Measurements from ENCODE around the gene TTLL1.
A peak's percentile ranks its signal among the peaks of the same experiment; 100 is the strongest.

The TTLL1 gene

DNA sequence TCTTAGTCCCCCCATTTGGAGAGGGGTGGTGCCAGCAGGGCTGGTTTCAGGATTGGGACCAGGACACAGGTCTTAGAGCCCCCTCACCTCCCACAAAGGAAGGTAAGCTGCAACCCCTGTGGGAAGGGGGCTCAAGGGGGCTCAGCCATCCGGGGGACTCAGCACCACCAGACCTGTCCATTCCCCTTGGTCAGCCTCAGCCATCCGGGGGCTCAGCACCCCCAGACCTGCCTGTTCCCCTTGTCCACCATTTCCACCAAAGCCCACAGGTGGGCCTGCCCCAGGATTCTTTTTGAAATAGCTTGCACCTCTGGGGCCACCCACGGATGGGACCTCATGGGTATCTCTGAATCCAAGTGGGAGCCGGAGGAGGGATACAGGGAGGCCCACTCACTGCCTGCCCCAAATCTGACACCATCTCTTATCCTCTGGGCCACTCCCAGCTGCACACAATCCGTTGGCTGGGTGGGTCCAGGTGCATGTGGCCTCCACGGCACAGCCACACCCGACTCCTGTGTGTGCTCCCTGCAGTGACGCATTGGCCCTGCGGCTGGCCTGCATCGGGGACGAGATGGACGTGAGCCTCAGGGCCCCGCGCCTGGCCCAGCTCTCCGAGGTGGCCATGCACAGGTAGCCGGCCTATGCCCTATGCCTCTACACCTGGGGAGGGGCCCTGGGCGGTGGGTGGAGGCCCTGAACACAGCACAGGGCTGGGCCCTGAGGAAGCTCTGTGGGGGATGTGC lies 38.1 kb upstream of the TTLL1 start:
- Histone ChIP-seq H3K27ac (ENCODE audit: low read length) (no peak overlapping the region), H3K27me3 (ENCODE audit: control insufficient read depth in 1 of 2, insufficient read depth in 2 of 2, low read length in 2 of 2) (no peaks in the 10 kb centered on the region), H3K9ac (ENCODE audit: low read length in 2 of 2) (no peak overlapping the region), H3K4me1 (ENCODE audit: control insufficient read depth, insufficient read depth, low read length) (peaks cover 6% of the 10 kb centered on the region), H3K4me3 (ENCODE audit: low read length in 2 of 2) (no peak overlapping the region), H3K36me3 (ENCODE audit: control insufficient read depth in 2 of 2, insufficient read depth in 2 of 2, low read length in 2 of 2) (peaks cover 1 to 3% of the 10 kb centered on the region in 2 donors), H3K9me3 (ENCODE audit: control insufficient read depth in 2 of 2, low read length in 2 of 2) (no peaks in the 10 kb centered on the region)

GRCh38 chr22:43126501-43127165 lies 37.4 kb upstream of the TTLL1 start:
- no peak overlapping the region for H3K27ac ChIP-seq (ENCODE audit: low read length)
- no peak overlapping the region for H3K9ac ChIP-seq (ENCODE audit: low read length in 2 of 2)
- H3K4me3 ChIP-seq (ENCODE audit: low read length in 2 of 2): no peak overlapping the region
- H3K9me3 ChIP-seq (ENCODE audit: control insufficient read depth in 2 of 2, low read length in 2 of 2): no peaks in the 10 kb centered on the region
- H3K4me1 ChIP-seq (ENCODE audit: control insufficient read depth, insufficient read depth, low read length): peaks cover 3% of the 10 kb centered on the region
- no peaks in the 10 kb centered on the region for H3K27me3 ChIP-seq (ENCODE audit: control insufficient read depth in 1 of 2, insufficient read depth in 2 of 2, low read length in 2 of 2)
- H3K36me3 ChIP-seq (ENCODE audit: control insufficient read depth in 2 of 2, insufficient read depth in 2 of 2, low read length in 2 of 2): no peaks in the 10 kb centered on the region

GRCh38 chr22:43118953-43119458 lies 29.8 kb upstream of the TTLL1 start:
- Histone ChIP-seq H3K4me1 (ENCODE audit: control insufficient read depth, insufficient read depth, low read length) (no peaks in the 10 kb centered on the region), H3K36me3 (ENCODE audit: control insufficient read depth in 2 of 2, insufficient read depth in 2 of 2, low read length in 2 of 2) (no peaks in the 10 kb centered on the region), H3K27ac (ENCODE audit: low read length) (no peak overlapping the region), H3K9me3 (ENCODE audit: control insufficient read depth in 2 of 2, low read length in 2 of 2) (no peaks in the 10 kb centered on the region), H3K27me3 (ENCODE audit: control insufficient read depth in 1 of 2, insufficient read depth in 2 of 2, low read length in 2 of 2) (peaks cover 6 to 8% of the 10 kb centered on the region in 2 donors), H3K9ac (ENCODE audit: low read length in 2 of 2) (no peak overlapping the region), H3K4me3 (ENCODE audit: low read length in 2 of 2) (no peak overlapping the region)

GRCh38 chr22:43118024-43118849 lies 29.0 kb upstream of the TTLL1 start:
- H3K27ac ChIP-seq (ENCODE audit: low read length): no peak overlapping the region
- H3K9ac ChIP-seq (ENCODE audit: low read length in 2 of 2): no peak overlapping the region
- H3K4me3 ChIP-seq (ENCODE audit: low read length in 2 of 2): no peak overlapping the region
- H3K27me3 ChIP-seq (ENCODE audit: control insufficient read depth in 1 of 2, insufficient read depth in 2 of 2, low read length in 2 of 2): peaks cover 7 to 14% of the 10 kb centered on the region in 2 donors
- no peaks in the 10 kb centered on the region for H3K4me1 ChIP-seq (ENCODE audit: control insufficient read depth, insufficient read depth, low read length)
- no peaks in the 10 kb centered on the region for H3K9me3 ChIP-seq (ENCODE audit: control insufficient read depth in 2 of 2, low read length in 2 of 2)
- H3K36me3 ChIP-seq (ENCODE audit: control insufficient read depth in 2 of 2, insufficient read depth in 2 of 2, low read length in 2 of 2): no peaks in the 10 kb centered on the region

GRCh38 chr22:43116932-43117331 lies 27.7 kb upstream of the TTLL1 start:
- Histone ChIP-seq H3K4me1 (ENCODE audit: control insufficient read depth, insufficient read depth, low read length) (no peaks in the 10 kb centered on the region), H3K36me3 (ENCODE audit: control insufficient read depth in 2 of 2, insufficient read depth in 2 of 2, low read length in 2 of 2) (no peaks in the 10 kb centered on the region), H3K9me3 (ENCODE audit: control insufficient read depth in 2 of 2, low read length in 2 of 2) (no peaks in the 10 kb centered on the region), H3K4me3 (ENCODE audit: low read length in 2 of 2) (no peak overlapping the region), H3K27ac (ENCODE audit: low read length) (no peak overlapping the region), H3K9ac (ENCODE audit: low read length in 2 of 2) (no peak overlapping the region), H3K27me3 (ENCODE audit: control insufficient read depth in 1 of 2, insufficient read depth in 2 of 2, low read length in 2 of 2) (peaks cover 15 to 17% of the 10 kb centered on the region in 2 donors)

DNA sequence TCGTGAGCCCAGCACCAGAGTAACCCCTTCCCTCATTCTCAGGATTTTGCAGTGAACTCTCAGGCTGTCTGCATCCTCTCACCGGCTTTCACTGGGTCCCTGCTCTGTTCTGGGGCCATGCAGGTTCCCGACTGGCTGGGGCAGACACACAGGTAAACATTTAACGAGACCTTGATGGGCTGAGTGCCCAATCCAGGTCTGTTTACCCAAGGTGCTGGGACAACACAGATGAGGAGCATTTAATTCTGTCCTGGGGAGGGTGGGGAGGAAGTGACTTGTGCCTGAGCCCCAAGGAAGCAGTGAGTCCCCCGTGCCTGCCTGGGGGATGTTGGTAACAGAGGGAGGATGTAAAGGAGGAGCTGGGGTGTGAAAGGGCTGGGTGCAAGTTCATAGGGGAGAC lies 25.8 kb upstream of the TTLL1 start:
- H3K36me3 ChIP-seq (ENCODE audit: control insufficient read depth in 2 of 2, insufficient read depth in 2 of 2, low read length in 2 of 2): no peaks in the 10 kb centered on the region
- H3K27me3 ChIP-seq (ENCODE audit: control insufficient read depth in 1 of 2, insufficient read depth in 2 of 2, low read length in 2 of 2): peaks cover 21 to 33% of the 10 kb centered on the region in 2 donors
- peaks cover 14% of the 10 kb centered on the region for H3K4me1 ChIP-seq (ENCODE audit: control insufficient read depth, insufficient read depth, low read length)
- H3K9ac ChIP-seq (ENCODE audit: low read length in 2 of 2): no peak overlapping the region
- H3K4me3 ChIP-seq (ENCODE audit: low read length in 2 of 2): no peak overlapping the region
- no peak overlapping the region for H3K27ac ChIP-seq (ENCODE audit: low read length)
- no peaks in the 10 kb centered on the region for H3K9me3 ChIP-seq (ENCODE audit: control insufficient read depth in 2 of 2, low read length in 2 of 2)

GRCh38 chr22:43113526-43114251 lies 24.5 kb upstream of the TTLL1 start:
- H3K4me1 ChIP-seq (ENCODE audit: control insufficient read depth, insufficient read depth, low read length): peaks cover 14% of the 10 kb centered on the region
- H3K9ac ChIP-seq (ENCODE audit: low read length in 2 of 2): no peak overlapping the region
- H3K9me3 ChIP-seq (ENCODE audit: control insufficient read depth in 2 of 2, low read length in 2 of 2): no peaks in the 10 kb centered on the region
- no peak overlapping the region for H3K27ac ChIP-seq (ENCODE audit: low read length)
- peaks cover 21 to 33% of the 10 kb centered on the region in 2 donors for H3K27me3 ChIP-seq (ENCODE audit: control insufficient read depth in 1 of 2, insufficient read depth in 2 of 2, low read length in 2 of 2)
- H3K4me3 ChIP-seq (ENCODE audit: low read length in 2 of 2): no peak overlapping the region
- H3K36me3 ChIP-seq (ENCODE audit: control insufficient read depth in 2 of 2, insufficient read depth in 2 of 2, low read length in 2 of 2): no peaks in the 10 kb centered on the region

- Histone ChIP-seq H3K27ac (ENCODE audit: low read length) (no peak overlapping the region), H3K9ac (ENCODE audit: low read length in 2 of 2) (no peak overlapping the region), H3K9me3 (ENCODE audit: control insufficient read depth in 2 of 2, low read length in 2 of 2) (no peaks in the 10 kb centered on the region), H3K27me3 (ENCODE audit: control insufficient read depth in 1 of 2, insufficient read depth in 2 of 2, low read length in 2 of 2) (peaks cover 21 to 33% of the 10 kb centered on the region in 2 donors), H3K36me3 (ENCODE audit: control insufficient read depth in 2 of 2, insufficient read depth in 2 of 2, low read length in 2 of 2) (no peaks in the 10 kb centered on the region), H3K4me1 (ENCODE audit: control insufficient read depth, insufficient read depth, low read length) (peaks cover 14% of the 10 kb centered on the region), H3K4me3 (ENCODE audit: low read length in 2 of 2) (peak overlapping the region; percentile 17 to 72)
These were observed 21.9 kb upstream of the TTLL1 start for GRCh38 chr22:43110927-43111623.

GRCh38 chr22:43110444-43110926 lies 21.3 kb upstream of the TTLL1 start, which contains the start of gene BIK:
TSS of gene BIK (plus strand) at chr22:43110750. CDS start at chr22:43124023, 13,273 bp downstream.
- Histone ChIP-seq H3K27ac (ENCODE audit: low read length) (no peak within 1 kb of the TSS), H3K4me1 (ENCODE audit: control insufficient read depth, insufficient read depth, low read length) (peaks cover 14% of the 10 kb centered on the region), H3K4me3 (ENCODE audit: low read length in 2 of 2) (peak within 1 kb of the TSS; percentile 33 to 72), H3K27me3 (ENCODE audit: control insufficient read depth in 1 of 2, insufficient read depth in 2 of 2, low read length in 2 of 2) (peaks cover 21 to 33% of the 10 kb centered on the region in 2 donors), H3K9ac (ENCODE audit: low read length in 2 of 2) (no peak within 1 kb of the TSS), H3K9me3 (ENCODE audit: control insufficient read depth in 2 of 2, low read length in 2 of 2) (no peaks in the 10 kb centered on the region), H3K36me3 (ENCODE audit: control insufficient read depth in 2 of 2, insufficient read depth in 2 of 2, low read length in 2 of 2) (no peaks in the 10 kb centered on the region)

All from stomach smooth muscle (tissue), 2 donors.